Measurements from ENCODE around the gene RRAGC.
"Not testable (repeated sequence)": the region's sequence is repeated elsewhere in the genome, so short reads cannot be mapped to it uniquely, and the experiment has no call there.

Gene RRAGC

GRCh38 chr1:38873027-38873969, 13.7 kb upstream of the RRAGC start, which contains the start of gene MYCBP:
MYCBP (minus strand) TSS chr1:38873348; CDS start chr1:38873305, 43 bp downstream.
- Mint-ChIP-seq H3K4me3 (peak within 1 kb of the TSS; percentile 89), H3K27me3 (ENCODE audit: low read depth) (no peaks in the 10 kb centered on the region), H3K27ac (peak within 1 kb of the TSS; percentile 81), H3K9me3 (no peaks in the 10 kb centered on the region), H3K36me3 (ENCODE audit: low read depth) (peaks cover 3% of the 10 kb centered on the region), H3K4me1 (ENCODE audit: low read depth) (peaks cover 17% of the 10 kb centered on the region)

- Mint-ChIP-seq H3K4me1 (ENCODE audit: low read depth) (peaks cover 20% of the 10 kb centered on the region), H3K36me3 (ENCODE audit: low read depth) (peaks cover 5% of the 10 kb centered on the region), H3K27me3 (ENCODE audit: low read depth) (no peaks in the 10 kb centered on the region), H3K27ac (peak overlapping the region; percentile 81), H3K9me3 (no peaks in the 10 kb centered on the region), H3K4me3 (peak overlapping the region; percentile 89)
Measured at GRCh38 chr1:38872401-38873026, 12.9 kb upstream of the RRAGC start.

GRCh38 chr1:38870996-38871395, 11.4 kb upstream of the RRAGC start:
- Mint-ChIP-seq H3K9me3 (no peaks in the 10 kb centered on the region), H3K36me3 (ENCODE audit: low read depth) (peaks cover 7% of the 10 kb centered on the region), H3K4me3 (peak overlapping the region; percentile 4), H3K27ac (no peak overlapping the region), H3K4me1 (ENCODE audit: low read depth) (peaks cover 20% of the 10 kb centered on the region), H3K27me3 (ENCODE audit: low read depth) (no peaks in the 10 kb centered on the region)

GRCh38 chr1:38867208-38867607, 7.6 kb upstream of the RRAGC start:
- Mint-ChIP-seq H3K27ac (no peak overlapping the region), H3K9me3 (no peaks in the 10 kb centered on the region), H3K4me3 (no peak overlapping the region), H3K27me3 (ENCODE audit: low read depth) (no peaks in the 10 kb centered on the region), H3K36me3 (ENCODE audit: low read depth) (peaks cover 10% of the 10 kb centered on the region), H3K4me1 (ENCODE audit: low read depth) (peaks cover 18% of the 10 kb centered on the region)

GRCh38 chr1:38865112-38865715, 5.6 kb upstream of the RRAGC start:
- Mint-ChIP-seq H3K36me3 (ENCODE audit: low read depth) (peaks cover 10% of the 10 kb centered on the region), H3K4me1 (ENCODE audit: low read depth) (peaks cover 22% of the 10 kb centered on the region)

GRCh38 chr1:38860454-38860795, 853 bp upstream of the RRAGC start:
- H3K4me1 Mint-ChIP-seq (ENCODE audit: low read depth) = peaks cover 29% of the 10 kb centered on the region
- H3K27ac Mint-ChIP-seq = peak overlapping the region; percentile 79

More at GRCh38 chr1:38865112-38865715, 5.6 kb upstream of the RRAGC start:
- no peaks in the 10 kb centered on the region for H3K27me3 Mint-ChIP-seq (ENCODE audit: low read depth)
- H3K4me3 Mint-ChIP-seq = no peak overlapping the region
- H3K9me3 Mint-ChIP-seq = no peaks in the 10 kb centered on the region
- H3K27ac Mint-ChIP-seq = no peak overlapping the region

GRCh38 chr1:38858833-38859560, 575 bp downstream of the RRAGC start:
- H3K36me3 Mint-ChIP-seq (ENCODE audit: low read depth) = peaks cover 16% of the 10 kb centered on the region
- peak overlapping the region; percentile 90 for H3K4me3 Mint-ChIP-seq
- no peaks in the 10 kb centered on the region for H3K27me3 Mint-ChIP-seq (ENCODE audit: low read depth)

More at GRCh38 chr1:38860454-38860795, 853 bp upstream of the RRAGC start:
- Mint-ChIP-seq H3K9me3 (no peaks in the 10 kb centered on the region), H3K27me3 (ENCODE audit: low read depth) (no peaks in the 10 kb centered on the region), H3K36me3 (ENCODE audit: low read depth) (peaks cover 9% of the 10 kb centered on the region), H3K4me3 (peak overlapping the region; percentile 92)

GRCh38 chr1:38852780-38853179, 6.8 kb downstream of the RRAGC start:
- H3K27ac Mint-ChIP-seq = no peak overlapping the region
- no peaks in the 10 kb centered on the region for H3K9me3 Mint-ChIP-seq
- H3K4me3 Mint-ChIP-seq = no peak overlapping the region
- H3K36me3 Mint-ChIP-seq (ENCODE audit: low read depth) = peaks cover 30% of the 10 kb centered on the region
- no peaks in the 10 kb centered on the region for H3K27me3 Mint-ChIP-seq (ENCODE audit: low read depth)
- peaks cover 26% of the 10 kb centered on the region for H3K4me1 Mint-ChIP-seq (ENCODE audit: low read depth)

More at GRCh38 chr1:38858833-38859560, 575 bp downstream of the RRAGC start:
- Mint-ChIP-seq H3K4me1 (ENCODE audit: low read depth) (peaks cover 36% of the 10 kb centered on the region), H3K27ac (peak overlapping the region; percentile 69), H3K9me3 (no peaks in the 10 kb centered on the region)

DNA sequence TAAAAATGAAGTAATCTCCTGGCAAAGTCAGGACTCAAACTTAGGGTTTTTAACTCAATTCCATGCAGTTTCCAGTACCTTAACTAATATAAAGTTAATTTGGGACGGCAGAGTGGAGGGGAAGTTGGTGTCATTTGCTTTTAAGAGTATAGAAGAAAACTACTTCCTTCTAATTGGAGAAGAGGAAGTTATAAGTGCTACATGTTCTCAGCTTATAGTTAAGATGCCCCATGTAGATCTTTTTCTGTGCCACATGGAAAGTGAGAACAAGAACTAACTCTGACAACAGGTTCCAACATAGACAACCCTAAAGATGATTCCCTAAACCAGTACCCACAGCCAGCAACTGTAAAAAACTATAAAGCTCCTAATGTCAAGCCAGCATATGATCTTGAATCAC, 11.5 kb downstream of the RRAGC start:
- Mint-ChIP-seq H3K4me1 (ENCODE audit: low read depth) (peaks cover 9% of the 10 kb centered on the region), H3K9me3 (no peaks in the 10 kb centered on the region), H3K27me3 (ENCODE audit: low read depth) (no peaks in the 10 kb centered on the region), H3K27ac (no peak overlapping the region), H3K4me3 (no peak overlapping the region), H3K36me3 (ENCODE audit: low read depth) (peaks cover 45% of the 10 kb centered on the region)

GRCh38 chr1:38846210-38846609, 13.4 kb downstream of the RRAGC start:
- Mint-ChIP-seq H3K27me3 (ENCODE audit: low read depth) (no peaks in the 10 kb centered on the region), H3K4me3 (no peak overlapping the region), H3K9me3 (no peaks in the 10 kb centered on the region), H3K36me3 (ENCODE audit: low read depth) (peaks cover 35% of the 10 kb centered on the region), H3K27ac (no peak overlapping the region), H3K4me1 (ENCODE audit: low read depth) (peaks cover 2% of the 10 kb centered on the region)

DNA sequence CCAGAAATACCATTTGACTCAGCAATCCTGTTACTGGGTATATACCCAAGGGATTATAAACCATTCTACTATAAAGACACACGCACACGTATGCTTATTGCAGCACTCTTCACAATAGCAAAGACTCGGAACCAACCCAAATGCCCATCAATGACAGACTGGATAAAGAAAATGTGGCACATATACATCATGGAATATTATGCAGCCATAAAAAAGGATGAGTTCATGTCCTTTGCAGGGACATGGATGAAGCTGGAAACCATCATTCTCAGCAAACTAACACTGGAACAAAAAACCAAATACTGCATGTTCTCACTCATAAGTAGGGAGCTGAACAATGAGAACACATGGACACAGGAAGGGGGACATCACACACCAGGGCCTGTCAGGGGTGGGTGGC, 14.5 kb downstream of the RRAGC start:
- H3K9me3 Mint-ChIP-seq; H3K27ac Mint-ChIP-seq; H3K27me3 Mint-ChIP-seq (ENCODE audit: low read depth); H3K4me1 Mint-ChIP-seq (ENCODE audit: low read depth); H3K4me3 Mint-ChIP-seq: not testable (repeated sequence)
- peaks cover 35% of the 10 kb centered on the region for H3K36me3 Mint-ChIP-seq (ENCODE audit: low read depth)

GRCh38 chr1:38840281-38840680, 19.3 kb downstream of the RRAGC start:
- H3K27me3 Mint-ChIP-seq (ENCODE audit: low read depth) = no peaks in the 10 kb centered on the region
- peaks cover 30% of the 10 kb centered on the region for H3K36me3 Mint-ChIP-seq (ENCODE audit: low read depth)
- H3K4me3 Mint-ChIP-seq = no peak overlapping the region
- H3K27ac Mint-ChIP-seq = no peak overlapping the region
- H3K4me1 Mint-ChIP-seq (ENCODE audit: low read depth) = peaks cover 3% of the 10 kb centered on the region
- H3K9me3 Mint-ChIP-seq = no peaks in the 10 kb centered on the region

DNA sequence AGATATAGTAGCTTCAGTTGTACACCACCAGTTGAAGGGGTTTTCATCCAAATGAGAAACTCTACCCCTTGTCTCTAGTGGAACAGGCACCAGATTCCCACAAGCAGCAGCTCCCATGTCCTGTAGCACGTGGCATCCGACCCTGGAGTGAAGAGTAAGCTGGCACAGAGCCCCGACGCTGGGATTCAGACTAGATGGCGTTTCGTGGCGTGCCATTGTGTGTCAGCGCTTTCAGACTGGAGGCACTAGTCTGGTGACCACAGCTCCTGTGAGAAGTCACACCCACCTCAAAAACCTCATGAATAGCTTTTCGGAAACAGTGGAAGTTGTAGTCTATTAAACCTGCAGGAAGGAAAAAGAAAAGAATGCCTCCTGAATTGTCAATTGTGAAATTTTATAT, 20.2 kb downstream of the RRAGC start:
- Mint-ChIP-seq H3K27ac (no peak overlapping the region), H3K27me3 (ENCODE audit: low read depth) (peaks cover 6% of the 10 kb centered on the region), H3K9me3 (no peaks in the 10 kb centered on the region), H3K36me3 (ENCODE audit: low read depth) (peaks cover 22% of the 10 kb centered on the region), H3K4me1 (ENCODE audit: low read depth) (peaks cover 3% of the 10 kb centered on the region), H3K4me3 (no peak overlapping the region)

GRCh38 chr1:38836316-38836715, 23.3 kb downstream of the RRAGC start:
- not testable (repeated sequence) for H3K27ac Mint-ChIP-seq; H3K9me3 Mint-ChIP-seq; H3K4me3 Mint-ChIP-seq; H3K4me1 Mint-ChIP-seq (ENCODE audit: low read depth)
- peaks cover 13% of the 10 kb centered on the region for H3K36me3 Mint-ChIP-seq (ENCODE audit: low read depth)
- H3K27me3 Mint-ChIP-seq (ENCODE audit: low read depth) = peaks cover 15% of the 10 kb centered on the region
